Nasal cavity respiratory epithelium epithelial cell of viscerocranial mucosa (primary cell): ENCODE measurements around the gene FARP2. TPM values are rescaled to one million over a fixed set of nuclear protein-coding genes. Genes with fewer than 3 reads are reported as not detected.

Experiments
- total RNA-seq: library from RNA; depleted of rRNA; stranded (reverse); fragments of >200 nt; gene quantifications from 2 replicates; pipeline ENCODE4 v1.2.3, GENCODE V29; 2014

The FARP2 gene, protein sequence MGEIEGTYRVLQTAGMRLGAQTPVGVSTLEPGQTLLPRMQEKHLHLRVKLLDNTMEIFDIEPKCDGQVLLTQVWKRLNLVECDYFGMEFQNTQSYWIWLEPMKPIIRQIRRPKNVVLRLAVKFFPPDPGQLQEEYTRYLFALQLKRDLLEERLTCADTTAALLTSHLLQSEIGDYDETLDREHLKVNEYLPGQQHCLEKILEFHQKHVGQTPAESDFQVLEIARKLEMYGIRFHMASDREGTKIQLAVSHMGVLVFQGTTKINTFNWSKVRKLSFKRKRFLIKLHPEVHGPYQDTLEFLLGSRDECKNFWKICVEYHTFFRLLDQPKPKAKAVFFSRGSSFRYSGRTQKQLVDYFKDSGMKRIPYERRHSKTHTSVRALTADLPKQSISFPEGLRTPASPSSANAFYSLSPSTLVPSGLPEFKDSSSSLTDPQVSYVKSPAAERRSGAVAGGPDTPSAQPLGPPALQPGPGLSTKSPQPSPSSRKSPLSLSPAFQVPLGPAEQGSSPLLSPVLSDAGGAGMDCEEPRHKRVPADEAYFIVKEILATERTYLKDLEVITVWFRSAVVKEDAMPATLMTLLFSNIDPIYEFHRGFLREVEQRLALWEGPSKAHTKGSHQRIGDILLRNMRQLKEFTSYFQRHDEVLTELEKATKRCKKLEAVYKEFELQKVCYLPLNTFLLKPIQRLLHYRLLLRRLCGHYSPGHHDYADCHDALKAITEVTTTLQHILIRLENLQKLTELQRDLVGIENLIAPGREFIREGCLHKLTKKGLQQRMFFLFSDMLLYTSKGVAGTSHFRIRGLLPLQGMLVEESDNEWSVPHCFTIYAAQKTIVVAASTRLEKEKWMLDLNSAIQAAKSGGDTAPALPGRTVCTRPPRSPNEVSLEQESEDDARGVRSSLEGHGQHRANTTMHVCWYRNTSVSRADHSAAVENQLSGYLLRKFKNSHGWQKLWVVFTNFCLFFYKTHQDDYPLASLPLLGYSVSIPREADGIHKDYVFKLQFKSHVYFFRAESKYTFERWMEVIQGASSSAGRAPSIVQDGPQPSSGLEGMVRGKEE
- total RNA-seq, result 29.7 and 42.7 TPM in 2 replicates

DNA sequence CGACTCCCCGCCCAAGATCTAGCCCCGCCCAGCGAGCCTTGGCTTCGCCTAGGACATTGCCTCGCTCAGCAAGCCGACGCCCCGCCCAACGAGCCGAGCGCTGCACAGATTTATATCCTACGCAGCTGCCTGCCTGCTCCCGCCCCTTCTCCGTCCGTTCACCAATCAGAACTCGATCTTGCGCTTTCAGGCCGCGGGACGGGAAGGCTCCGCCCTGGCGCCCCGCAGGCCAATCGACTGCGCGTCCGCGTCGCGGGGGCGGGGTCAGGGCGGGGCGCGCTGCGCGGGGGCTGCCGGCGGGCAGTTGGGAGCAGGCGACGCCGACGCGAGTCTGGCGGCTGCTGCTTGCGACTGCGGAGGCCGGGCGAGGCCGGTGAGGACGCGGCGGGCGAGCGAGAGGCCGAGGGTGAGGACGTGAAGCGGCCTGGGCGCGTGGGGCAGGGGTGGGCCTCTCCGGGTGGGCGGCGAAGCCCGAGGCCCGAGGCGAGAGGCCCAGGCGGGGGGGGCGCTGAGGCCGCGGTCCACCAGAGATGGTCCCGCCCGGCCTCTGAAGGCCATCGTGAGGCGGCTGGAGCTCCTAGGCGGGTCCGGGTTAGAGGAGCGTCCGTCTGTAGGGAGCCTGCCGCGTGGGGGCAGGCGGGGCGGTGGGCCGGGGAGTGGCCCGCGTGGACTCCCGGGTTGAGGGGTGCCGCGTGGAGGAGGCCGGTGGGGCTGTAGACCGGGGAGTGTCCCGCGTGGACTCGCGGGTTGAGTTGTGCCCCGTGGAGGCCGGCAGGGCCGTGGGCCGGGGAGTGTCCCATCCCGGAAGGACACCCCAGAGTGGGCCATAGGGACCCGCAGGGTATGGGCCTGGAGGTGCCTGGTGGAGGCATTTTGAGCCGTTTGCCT, at the start of gene FARP2:
Gene FARP2 (plus strand): TSS at position 303 of the 888 bp plus-strand sequence. CDS start 16,823 bp downstream, outside the sequence.

DNA sequence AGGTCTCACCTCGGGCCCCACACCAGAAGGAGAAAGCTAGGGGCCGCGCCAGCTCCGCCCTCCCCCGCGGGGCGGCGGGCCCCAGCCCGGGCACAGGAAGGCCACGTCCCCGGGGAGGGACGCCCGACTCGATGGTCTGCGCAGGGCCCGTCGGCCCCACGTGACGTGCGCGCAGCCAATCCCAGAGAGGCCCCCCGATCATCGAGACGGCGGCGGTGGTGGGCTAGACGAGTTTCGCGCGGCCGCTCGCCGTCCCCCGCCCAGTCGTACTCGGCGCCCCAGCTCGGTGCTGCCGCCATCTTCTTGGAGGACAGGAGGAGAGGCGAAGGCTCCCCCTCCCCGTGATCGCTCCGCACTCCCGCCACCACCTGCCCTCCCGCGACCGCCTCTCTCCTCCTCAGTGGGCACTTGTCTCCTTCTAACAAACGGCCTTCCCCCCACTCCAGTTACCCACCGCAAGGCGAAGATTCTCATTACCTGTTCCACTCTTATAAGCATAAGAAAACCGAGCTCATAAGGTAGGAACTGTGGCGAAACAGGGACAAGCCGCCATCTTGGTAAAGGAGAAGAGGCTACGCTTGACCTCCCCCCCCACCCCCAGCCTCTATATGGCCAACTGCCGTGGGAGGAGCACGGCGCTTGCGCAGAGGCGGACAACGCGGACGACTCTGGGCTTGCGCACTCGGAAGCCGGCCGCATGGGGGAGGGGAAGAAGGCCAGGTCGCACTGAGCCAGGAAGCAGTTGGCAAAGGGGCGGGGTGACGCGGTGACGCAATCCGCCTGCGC, 40.8 kb upstream of the FARP2 start, which contains the start of gene HDLBP:
Gene HDLBP (minus strand): TSS at position 580 of the 786 bp plus-strand sequence. CDS start 48,803 bp downstream, outside the sequence.

DNA sequence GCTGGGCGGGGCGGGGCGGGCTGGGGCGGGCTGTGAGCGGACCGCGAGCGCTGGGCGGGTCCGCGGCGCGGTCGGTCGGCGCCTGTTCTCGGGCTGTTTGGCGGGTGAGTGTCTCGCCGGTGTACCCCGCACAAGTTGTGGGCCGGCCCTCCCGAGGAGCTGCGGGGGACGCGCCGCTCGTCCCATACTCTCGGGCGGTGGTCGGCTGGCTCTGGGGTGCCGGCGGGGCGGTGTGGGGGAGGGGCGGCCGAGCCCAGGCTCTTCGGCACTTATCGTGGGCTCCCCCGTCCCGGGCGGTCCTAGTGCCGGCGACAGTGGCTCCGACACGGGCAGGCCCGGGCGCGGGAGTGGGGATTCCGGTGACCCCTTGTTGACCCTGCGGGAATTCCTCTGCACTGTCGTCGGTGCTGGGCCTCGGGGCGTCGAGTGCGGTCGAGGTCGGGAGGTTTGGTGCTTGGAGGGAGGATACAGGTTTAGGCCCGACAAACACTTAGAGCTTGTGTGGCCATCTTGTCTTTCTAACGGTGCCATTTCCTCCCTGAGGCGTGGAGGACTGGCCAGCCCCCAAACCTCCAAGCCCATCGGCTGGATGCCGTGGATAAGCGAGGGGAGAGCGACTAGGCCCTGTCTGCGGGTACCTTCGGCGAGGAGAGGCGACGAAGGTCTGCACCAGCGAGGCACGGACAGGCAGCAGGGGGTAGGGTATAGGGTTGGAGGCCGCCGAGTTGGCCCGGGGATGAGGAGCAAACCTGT, 40.0 kb upstream of the FARP2 start, which contains the start of gene SEPTIN2:
Gene SEPTIN2 (plus strand): TSS at position 47 of the 753 bp plus-strand sequence. CDS start 8,308 bp downstream, outside the sequence.

DNA sequence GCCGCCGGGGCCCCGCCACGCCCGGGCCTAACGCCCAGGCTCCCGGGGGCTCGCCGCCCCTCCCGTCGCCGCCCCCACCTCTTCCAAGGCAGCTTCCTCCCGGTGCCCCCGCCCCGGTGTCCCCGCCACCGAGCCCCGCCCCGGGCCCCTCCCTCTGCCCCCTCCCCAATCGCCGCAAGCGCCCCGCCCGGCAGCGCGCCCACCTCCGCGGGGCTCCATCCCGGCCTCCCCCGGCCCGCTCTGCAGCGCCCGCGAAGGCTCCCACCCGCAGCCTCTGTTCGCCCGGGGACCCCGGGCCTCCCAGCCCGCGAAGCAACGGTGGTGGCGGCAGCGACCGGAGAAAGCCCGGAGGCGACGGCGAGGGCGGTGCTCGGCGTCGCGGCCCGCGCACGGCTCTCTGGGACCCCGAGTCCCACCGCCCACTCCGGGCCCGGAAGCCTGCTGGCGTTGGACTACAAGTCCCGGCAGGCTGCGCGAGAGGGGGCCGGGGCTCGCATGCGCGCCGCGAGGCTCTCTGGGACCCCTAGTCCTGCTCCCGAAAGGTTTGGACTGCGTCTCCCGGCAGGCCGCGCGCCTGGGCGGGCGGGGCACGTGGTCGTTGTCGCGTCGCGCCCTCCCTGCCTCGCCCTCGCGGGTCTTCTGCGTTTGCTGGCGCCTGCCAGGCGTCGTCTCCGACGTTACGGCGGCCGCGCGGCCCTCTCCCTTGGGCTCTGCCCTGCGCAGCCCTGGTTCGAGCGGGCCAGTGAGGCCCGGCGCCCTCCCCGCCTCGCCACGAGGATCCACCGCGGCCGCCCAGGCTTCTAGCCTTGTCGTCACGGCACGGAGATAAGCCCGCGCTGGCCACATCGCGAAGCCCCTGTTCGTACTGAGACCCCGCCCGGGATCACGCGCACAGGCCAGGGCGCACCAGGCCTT, 152.4 kb downstream of the FARP2 start, which contains the start of gene STK25:
Gene STK25 (minus strand): TSS at position 345 of the 915 bp plus-strand sequence. CDS start 549 bp downstream, outside the sequence.

Other genes starting within 250 kb of the FARP2 start
- gene PASK, start 206.8 kb upstream of the FARP2 start, total RNA-seq, result 2.7 and 4.8 TPM in 2 replicates
- 39.6 and 43.8 TPM in 2 replicates for gene PPP1R7, start 205.8 kb upstream of the FARP2 start, total RNA-seq
- gene ANO7, start 167.6 kb upstream of the FARP2 start, total RNA-seq, result 0.28 TPM in 1 of 2 replicates, not detected in the other
- 1,081 and 1,093 TPM in 2 replicates for gene HDLBP, start 40.6 kb upstream of the FARP2 start, total RNA-seq
- gene SEPTIN2, start 40.4 kb upstream of the FARP2 start, total RNA-seq, result 150 and 288 TPM in 2 replicates
- gene STK25, start 152.3 kb downstream of the FARP2 start, total RNA-seq, result 132 and 220 TPM in 2 replicates
- 16.4 and 26.1 TPM in 2 replicates for gene BOK, start 202.5 kb downstream of the FARP2 start, total RNA-seq